ENCODE data around the gene PCDHGA1. TPM values are rescaled to one million over a fixed set of nuclear protein-coding genes. Genes with fewer than 3 reads are reported as not detected.
A peak's percentile ranks its signal among the peaks of the same experiment; 100 is the strongest.

Gene PCDHGA1
- total RNA-seq, 2 experiments from 2014 or later: 0.07 TPM; not detected in 1

DNA sequence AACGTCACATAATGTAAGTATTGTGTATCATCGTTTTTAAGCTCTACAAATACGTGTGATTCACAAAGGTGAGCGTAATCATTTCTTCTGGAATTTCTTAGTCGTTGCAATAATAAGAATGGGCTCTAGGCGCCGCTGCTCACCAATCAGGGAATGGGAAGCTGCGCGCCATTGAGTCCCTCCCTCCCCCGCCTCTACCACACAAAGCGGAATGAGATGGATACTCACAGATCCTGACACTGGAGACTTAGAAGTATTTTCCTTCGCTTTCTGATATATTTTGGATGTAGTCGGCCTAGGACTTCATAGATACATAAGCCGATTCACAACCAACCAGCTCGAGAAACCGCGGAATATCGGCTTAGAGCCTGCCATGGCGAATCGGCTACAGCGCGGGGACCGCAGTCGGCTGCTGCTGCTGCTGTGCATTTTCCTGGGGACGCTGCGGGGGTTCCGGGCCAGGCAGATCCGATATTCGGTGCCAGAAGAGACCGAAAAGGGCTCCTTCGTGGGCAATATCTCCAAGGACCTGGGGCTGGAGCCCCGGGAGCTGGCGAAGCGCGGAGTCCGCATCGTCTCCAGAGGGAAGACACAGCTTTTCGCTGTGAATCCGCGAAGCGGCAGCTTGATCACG lies 90.7 kb downstream of the PCDHGA1 start, which contains the start of gene PCDHGA11:
PCDHGA11 (plus strand) TSS at position 197 of the 634 bp plus-strand sequence; CDS start at position 374, 177 bp downstream.
- Mint-ChIP-seq H3K4me1 (ENCODE audit: low read depth) (peaks cover 8% of the 10 kb centered on the region), H3K9me3 (peaks cover 28% of the 10 kb centered on the region), H3K27me3 (peaks cover 72% of the 10 kb centered on the region), H3K27ac (no peak within 1 kb of the TSS), H3K36me3 (ENCODE audit: low read depth) (peaks cover 28% of the 10 kb centered on the region), H3K4me3 (peak within 1 kb of the TSS; percentile 74)
- TF ChIP-seq, protein P1, sequence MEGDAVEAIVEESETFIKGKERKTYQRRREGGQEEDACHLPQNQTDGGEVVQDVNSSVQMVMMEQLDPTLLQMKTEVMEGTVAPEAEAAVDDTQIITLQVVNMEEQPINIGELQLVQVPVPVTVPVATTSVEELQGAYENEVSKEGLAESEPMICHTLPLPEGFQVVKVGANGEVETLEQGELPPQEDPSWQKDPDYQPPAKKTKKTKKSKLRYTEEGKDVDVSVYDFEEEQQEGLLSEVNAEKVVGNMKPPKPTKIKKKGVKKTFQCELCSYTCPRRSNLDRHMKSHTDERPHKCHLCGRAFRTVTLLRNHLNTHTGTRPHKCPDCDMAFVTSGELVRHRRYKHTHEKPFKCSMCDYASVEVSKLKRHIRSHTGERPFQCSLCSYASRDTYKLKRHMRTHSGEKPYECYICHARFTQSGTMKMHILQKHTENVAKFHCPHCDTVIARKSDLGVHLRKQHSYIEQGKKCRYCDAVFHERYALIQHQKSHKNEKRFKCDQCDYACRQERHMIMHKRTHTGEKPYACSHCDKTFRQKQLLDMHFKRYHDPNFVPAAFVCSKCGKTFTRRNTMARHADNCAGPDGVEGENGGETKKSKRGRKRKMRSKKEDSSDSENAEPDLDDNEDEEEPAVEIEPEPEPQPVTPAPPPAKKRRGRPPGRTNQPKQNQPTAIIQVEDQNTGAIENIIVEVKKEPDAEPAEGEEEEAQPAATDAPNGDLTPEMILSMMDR (IDR thresholded peaks at IDR 0.05): peak; percentile 76
- ATAC-seq: peak; percentile 61
- POLR2A ChIA-PET: no interaction called here
- intact Hi-C loops (cut with micrococcal nuclease): no loop called here
- peak; percentile 69 for DNase-seq
- CTCF ChIA-PET: interaction anchor here (0.6 to 6.5 kb wide), 41 partner anchors 8 to 234 kb away, joined by 3 to 71 read pairs (median 4); partner anchors contain the start of genes PCDHB9, PCDHGA1, PCDHGA10 and PCDHGA12

- H3K27ac Mint-ChIP-seq: no peak overlapping the region
- ChIA-PET POLR2A (no interaction called here), CTCF (interaction anchor here (0.8 to 6.5 kb wide), 39 partner anchors 8 to 566 kb away, joined by 3 to 71 read pairs (median 4); partner anchors contain the start of genes PCDHA10, PCDHB9, PCDHGA1 and PCDHGA10)
- peaks cover 28% of the 10 kb centered on the region for H3K9me3 Mint-ChIP-seq
- ATAC-seq (no peak), DNase-seq (no peak)
- peaks cover 73% of the 10 kb centered on the region for H3K27me3 Mint-ChIP-seq
- peaks cover 8% of the 10 kb centered on the region for H3K4me1 Mint-ChIP-seq (ENCODE audit: low read depth)
- intact Hi-C loops (cut with micrococcal nuclease): no loop called here
- peak overlapping the region; percentile 74 for H3K4me3 Mint-ChIP-seq
- TF ChIP-seq, protein P1 (IDR thresholded peaks at IDR 0.05): no peak
- peaks cover 28% of the 10 kb centered on the region for H3K36me3 Mint-ChIP-seq (ENCODE audit: low read depth)
These were observed 91.2 kb downstream of the PCDHGA1 start for GRCh38 chr5:141421489-141421855.

DNA sequence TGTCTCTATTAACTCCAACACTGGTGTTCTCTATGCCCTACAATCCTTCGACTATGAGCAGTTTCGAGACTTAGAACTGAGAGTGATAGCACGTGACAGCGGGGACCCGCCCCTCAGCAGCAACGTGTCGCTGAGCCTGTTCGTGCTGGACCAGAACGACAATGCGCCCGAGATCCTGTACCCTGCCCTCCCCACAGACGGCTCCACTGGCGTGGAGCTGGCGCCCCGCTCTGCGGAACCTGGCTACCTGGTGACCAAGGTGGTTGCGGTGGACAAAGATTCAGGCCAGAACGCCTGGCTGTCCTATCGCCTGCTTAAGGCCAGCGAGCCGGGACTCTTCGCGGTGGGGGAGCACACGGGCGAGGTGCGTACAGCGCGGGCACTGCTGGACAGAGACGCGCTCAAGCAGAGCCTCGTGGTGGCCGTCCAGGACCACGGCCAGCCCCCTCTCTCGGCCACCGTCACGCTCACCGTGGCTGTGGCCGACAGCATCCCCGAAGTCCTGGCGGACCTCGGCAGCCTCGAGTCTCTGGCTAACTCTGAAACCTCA lies 92.5 kb downstream of the PCDHGA1 start:
- H3K4me3 Mint-ChIP-seq: no peak overlapping the region
- peaks cover 28% of the 10 kb centered on the region for H3K9me3 Mint-ChIP-seq
- H3K4me1 Mint-ChIP-seq (ENCODE audit: low read depth): peaks cover 8% of the 10 kb centered on the region
- CTCF ChIA-PET: interaction anchor here (0.7 to 2.7 kb wide), 2 partner anchors 91 to 135 kb away, joined by 3 to 19 read pairs; no protein-coding TSS in a partner anchor
- H3K36me3 Mint-ChIP-seq (ENCODE audit: low read depth): peaks cover 26% of the 10 kb centered on the region
- ATAC-seq (no peak), DNase-seq (no peak)
- TF ChIP-seq, protein P1 (IDR thresholded peaks at IDR 0.05): no peak
- POLR2A ChIA-PET: interaction anchor here (0.5 kb wide), 1 partner anchor 69 kb away, joined by 3 read pairs; no protein-coding TSS in a partner anchor
- intact Hi-C loops (cut with micrococcal nuclease): no loop called here
- peaks cover 78% of the 10 kb centered on the region for H3K27me3 Mint-ChIP-seq
- H3K27ac Mint-ChIP-seq: no peak overlapping the region

DNA sequence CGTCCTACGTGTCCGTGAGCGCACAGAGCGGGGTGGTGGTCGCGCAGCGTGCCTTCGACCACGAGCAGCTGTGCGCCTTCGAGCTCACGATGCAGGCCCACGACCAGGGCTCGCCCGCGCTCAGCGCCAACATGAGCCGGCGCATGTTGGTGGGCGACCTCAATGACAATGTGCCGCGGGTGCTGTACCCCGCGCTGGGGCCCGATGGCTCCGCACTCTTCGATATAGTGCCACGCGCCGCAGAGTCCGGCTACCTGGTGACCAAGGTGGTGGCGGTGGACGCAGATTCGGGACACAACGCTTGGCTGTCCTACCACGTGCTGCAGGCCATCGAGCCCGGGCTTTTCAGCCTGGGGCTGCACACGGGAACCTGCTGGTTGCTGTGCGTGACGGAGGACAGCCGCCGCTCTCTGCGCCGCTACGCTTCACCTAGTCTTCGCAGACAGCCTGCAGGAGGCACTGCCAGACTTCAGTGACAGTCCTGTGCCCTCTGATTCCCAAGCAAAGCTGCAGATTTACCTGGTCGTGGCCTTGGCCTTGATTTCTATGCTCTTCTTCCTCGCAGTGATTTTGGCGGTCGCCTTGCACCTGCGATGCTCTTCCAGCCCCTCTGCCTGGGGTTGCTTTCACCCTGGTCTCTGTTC lies 97.6 kb downstream of the PCDHGA1 start:
- ATAC-seq: no peak
- peaks cover 23% of the 10 kb centered on the region for H3K36me3 Mint-ChIP-seq (ENCODE audit: low read depth)
- TF ChIP-seq, protein P1 (IDR thresholded peaks at IDR 0.05): no peak
- CTCF ChIA-PET: interaction anchor here (1.0 to 1.4 kb wide), 3 partner anchors 9 to 53 kb away, joined by 3 to 4 read pairs (median 3); partner anchors contain the start of gene PCDHGB7
- H3K27ac Mint-ChIP-seq: no peak overlapping the region
- H3K4me3 Mint-ChIP-seq: no peak overlapping the region
- POLR2A ChIA-PET: no interaction called here
- intact Hi-C loops (cut with micrococcal nuclease): no loop called here
- peaks cover 21% of the 10 kb centered on the region for H3K9me3 Mint-ChIP-seq
- no peak for DNase-seq
- H3K4me1 Mint-ChIP-seq (ENCODE audit: low read depth): peaks cover 5% of the 10 kb centered on the region
- peaks cover 67% of the 10 kb centered on the region for H3K27me3 Mint-ChIP-seq

All from activated CD8-positive, alpha-beta T cell treated with anti-CD3 and anti-CD28 coated beads for 36 hours (primary cell).